Panc1 (cell line): ENCODE data around the gene DNTT. TPM values are rescaled to one million over a fixed set of nuclear protein-coding genes. Genes with fewer than 3 reads are reported as not detected.

Experiments
- ATAC-seq: fragments of 200-7000 bp; cut with Tn5 transposase; 2 replicates; pipeline ENCODE4 v1.9.1; 2020; ENCODE audit warnings: mild to moderate bottlenecking, moderate library complexity
- BruUV-seq: library from RNA; stranded (reverse); fragments of 400-500 nt; replicated peaks from 2 replicates; lab custom pipeline; 2021; lab: Mats Ljungman, UMichigan
- CTCF ChIA-PET: fragments of 300-600 bp; sonication (Branson Sonifier 250); formaldehyde crosslinking; loops from one replicate; lab custom pipeline; 2022; ENCODE audit warnings: antibody characterized with exemption; lab: Charles Lee
- POLR2A ChIA-PET: fragments of 300-600 bp; sonication (Branson Sonifier 250); formaldehyde crosslinking; loops from one replicate; lab custom pipeline; 2022; ENCODE audit warnings: antibody characterized with exemption; lab: Charles Lee
- DNase-seq: peaks from one replicate; pipeline ENCODE4 v3.0.0-alpha.2; 2010; ENCODE audit warnings: low read depth, low spot score
- H3K27ac ChIP-seq: 2 replicates; pipeline ENCODE4 v1.5.1; 2011; ENCODE audit warnings: mild to moderate bottlenecking, low read length, inconsistent platforms
- H3K27me3 ChIP-seq: fragments of 200-500 bp; sonication (Bioruptor generic); 2 replicates; pipeline ENCODE4 v1.6.0; 2014; ENCODE audit warnings: low read length, inconsistent platforms; ENCODE audit not compliant: control insufficient read depth, insufficient read depth
- H3K36me3 ChIP-seq: fragments of 200-500 bp; sonication (Bioruptor generic); 2 replicates; pipeline ENCODE4 v1.5.1; 2014; ENCODE audit warnings: inconsistent platforms, mild to moderate bottlenecking, low read length, moderate library complexity; ENCODE audit not compliant: control insufficient read depth, insufficient read depth
- H3K4me1 ChIP-seq: 2 replicates; pipeline ENCODE4 v1.5.1; 2011; ENCODE audit warnings: inconsistent platforms, mild to moderate bottlenecking, low read length, moderate library complexity; ENCODE audit not compliant: control insufficient read depth, insufficient read depth
- H3K4me3 ChIP-seq, 2 experiments: 2 replicates each; pipeline ENCODE4 v1.5.1; 2011 to 2012; ENCODE audit warnings: low read depth in 2 of 2, low read length in 2 of 2, mild to moderate bottlenecking in 2 of 2, inconsistent platforms in 1 of 2, moderate library complexity in 1 of 2
- H3K9me3 ChIP-seq: fragments of 200-500 bp; sonication (Bioruptor generic); 2 replicates; pipeline ENCODE4 v1.5.1; 2014; ENCODE audit warnings: low read depth, mild to moderate bottlenecking, inconsistent platforms, low read length, moderate library complexity; ENCODE audit not compliant: control insufficient read depth, insufficient read depth
- POLR2AphosphoS5 ChIP-seq: IDR thresholded peaks from 2 replicates; pipeline ENCODE4 v1.6.1; 2012; ENCODE audit warnings: mild to moderate bottlenecking, low read depth, low read length, moderate library complexity
- SIN3A ChIP-seq: IDR thresholded peaks from 2 replicates; pipeline ENCODE4 v1.6.1; 2012; ENCODE audit warnings: low read depth, mild to moderate bottlenecking, low read length, moderate library complexity, borderline replicate concordance; ENCODE audit not compliant: insufficient read depth
- TCF7L2 ChIP-seq: IDR thresholded peaks from 2 replicates; pipeline ENCODE4 v1.6.1; 2011; ENCODE audit warnings: mild to moderate bottlenecking, low read depth, low read length, inconsistent platforms
- in situ Hi-C: cut with HindIII; loops from 2 replicates; pipeline ENCODE4 v1.10.0; 2016; ENCODE audit warnings: low sequenced_read_pairs, low pct_unique_long_range_greater_than_20kb
- intact Hi-C: fragments of 100-400 bp; cut with micrococcal nuclease; formaldehyde crosslinking; loops from one replicate; pipeline ENCODE4 v1.10.0; 2022; ENCODE audit not compliant: unreplicated experiment
- total RNA-seq: library from RNA; stranded (reverse); gene quantifications from one replicate; pipeline ENCODE4 v1.2.1, GENCODE V29; 2021; ENCODE audit not compliant: unreplicated experiment
- TF ChIP-seq, protein P1 (sequence below): fragments of 450-650 bp; IDR thresholded peaks from 2 replicates; pipeline ENCODE4 v1.5.1; 2017; ENCODE audit warnings: mild to moderate bottlenecking
- TF ChIP-seq, protein P2 (sequence below), 2 experiments: IDR thresholded peaks; 2 replicates each; pipeline ENCODE4 v1.6.1; 2011 to 2012; ENCODE audit warnings: low read depth in 2 of 2, control low read depth in 1 of 2, low read length in 1 of 2, mild to moderate bottlenecking in 1 of 2, moderate library complexity in 1 of 2; ENCODE audit not compliant: insufficient read depth in 1 of 2

DNTT gene
- total RNA-seq, 1 experiment from 2014 or later, result not detected

DNA sequence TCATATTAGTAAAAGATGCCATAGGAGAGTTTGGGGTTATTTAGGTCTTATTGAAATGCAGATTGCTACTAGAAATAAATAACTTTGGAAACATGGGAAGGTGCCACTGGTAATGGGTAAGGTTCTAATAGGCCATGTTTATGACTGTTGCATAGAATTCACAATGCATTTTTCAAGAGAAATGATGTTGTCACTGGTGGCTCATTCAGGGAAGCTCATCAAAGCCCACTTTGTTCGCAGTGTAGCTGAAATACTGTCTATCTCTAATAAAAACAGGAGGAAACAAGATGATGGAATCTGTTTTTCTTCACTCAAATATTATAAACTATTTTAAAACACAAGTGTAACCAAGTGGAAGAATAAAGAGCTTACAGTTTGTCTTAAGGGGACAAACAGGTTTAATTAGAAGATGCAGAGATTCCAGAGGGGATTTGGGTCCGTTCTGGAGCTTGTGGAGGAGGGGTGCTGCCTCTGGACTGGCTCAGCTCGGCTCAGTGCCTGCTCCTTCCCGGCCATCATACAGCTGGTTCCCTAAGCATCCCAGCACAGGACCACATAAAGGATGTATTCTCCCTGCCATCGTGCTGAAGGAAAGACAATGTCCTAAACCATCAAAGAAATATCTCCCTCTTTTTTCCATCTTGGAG is 34.2 kb downstream of the DNTT start:
- CTCF ChIA-PET, result interaction anchor here (0.6 kb wide), 1 partner anchor 290 kb away, joined by 6 read pairs; no protein-coding TSS in a partner anchor
- TF ChIP-seq TCF7L2, result no peak
- no peak for TF ChIP-seq SIN3A
- Histone ChIP-seq H3K4me3 (no peak overlapping the region), H3K9me3 (no peaks in the 10 kb centered on the region), H3K27me3 (peaks cover 25% of the 10 kb centered on the region; the same call in 1 of the 2 replicates), H3K27ac (no peak overlapping the region), H3K36me3 (no peaks in the 10 kb centered on the region), H3K4me1 (no peaks in the 10 kb centered on the region)
- intact Hi-C loops (no loop called here), in situ Hi-C loops (no loop called here)
- BruUV-seq, result no TSS peak
- POLR2A ChIA-PET, result no interaction called here
- no peak for DNase-seq
- no peak for ATAC-seq

- ATAC-seq (no peak), DNase-seq (no peak)
- Histone ChIP-seq H3K27ac (no peak overlapping the region), H3K4me1 (no peaks in the 10 kb centered on the region), H3K36me3 (no peaks in the 10 kb centered on the region), H3K9me3 (no peaks in the 10 kb centered on the region), H3K27me3 (peaks cover 18% of the 10 kb centered on the region; the same call in 1 of the 2 replicates), H3K4me3 (no peak overlapping the region)
- POLR2A ChIA-PET, result no interaction called here
- intact Hi-C loops (no loop called here), in situ Hi-C loops (no loop called here)
- BruUV-seq, result no TSS peak
- CTCF ChIA-PET, result interaction anchor here (0.7 to 1.5 kb wide), 2 partner anchors 323 to 1191 kb away, joined by 4 to 6 read pairs; no protein-coding TSS in a partner anchor
- TF ChIP-seq, protein P1, sequence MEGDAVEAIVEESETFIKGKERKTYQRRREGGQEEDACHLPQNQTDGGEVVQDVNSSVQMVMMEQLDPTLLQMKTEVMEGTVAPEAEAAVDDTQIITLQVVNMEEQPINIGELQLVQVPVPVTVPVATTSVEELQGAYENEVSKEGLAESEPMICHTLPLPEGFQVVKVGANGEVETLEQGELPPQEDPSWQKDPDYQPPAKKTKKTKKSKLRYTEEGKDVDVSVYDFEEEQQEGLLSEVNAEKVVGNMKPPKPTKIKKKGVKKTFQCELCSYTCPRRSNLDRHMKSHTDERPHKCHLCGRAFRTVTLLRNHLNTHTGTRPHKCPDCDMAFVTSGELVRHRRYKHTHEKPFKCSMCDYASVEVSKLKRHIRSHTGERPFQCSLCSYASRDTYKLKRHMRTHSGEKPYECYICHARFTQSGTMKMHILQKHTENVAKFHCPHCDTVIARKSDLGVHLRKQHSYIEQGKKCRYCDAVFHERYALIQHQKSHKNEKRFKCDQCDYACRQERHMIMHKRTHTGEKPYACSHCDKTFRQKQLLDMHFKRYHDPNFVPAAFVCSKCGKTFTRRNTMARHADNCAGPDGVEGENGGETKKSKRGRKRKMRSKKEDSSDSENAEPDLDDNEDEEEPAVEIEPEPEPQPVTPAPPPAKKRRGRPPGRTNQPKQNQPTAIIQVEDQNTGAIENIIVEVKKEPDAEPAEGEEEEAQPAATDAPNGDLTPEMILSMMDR, result no peak
- TF ChIP-seq TCF7L2 (no peak), SIN3A (no peak), POLR2AphosphoS5 (no peak)
- TF ChIP-seq, protein P2, sequence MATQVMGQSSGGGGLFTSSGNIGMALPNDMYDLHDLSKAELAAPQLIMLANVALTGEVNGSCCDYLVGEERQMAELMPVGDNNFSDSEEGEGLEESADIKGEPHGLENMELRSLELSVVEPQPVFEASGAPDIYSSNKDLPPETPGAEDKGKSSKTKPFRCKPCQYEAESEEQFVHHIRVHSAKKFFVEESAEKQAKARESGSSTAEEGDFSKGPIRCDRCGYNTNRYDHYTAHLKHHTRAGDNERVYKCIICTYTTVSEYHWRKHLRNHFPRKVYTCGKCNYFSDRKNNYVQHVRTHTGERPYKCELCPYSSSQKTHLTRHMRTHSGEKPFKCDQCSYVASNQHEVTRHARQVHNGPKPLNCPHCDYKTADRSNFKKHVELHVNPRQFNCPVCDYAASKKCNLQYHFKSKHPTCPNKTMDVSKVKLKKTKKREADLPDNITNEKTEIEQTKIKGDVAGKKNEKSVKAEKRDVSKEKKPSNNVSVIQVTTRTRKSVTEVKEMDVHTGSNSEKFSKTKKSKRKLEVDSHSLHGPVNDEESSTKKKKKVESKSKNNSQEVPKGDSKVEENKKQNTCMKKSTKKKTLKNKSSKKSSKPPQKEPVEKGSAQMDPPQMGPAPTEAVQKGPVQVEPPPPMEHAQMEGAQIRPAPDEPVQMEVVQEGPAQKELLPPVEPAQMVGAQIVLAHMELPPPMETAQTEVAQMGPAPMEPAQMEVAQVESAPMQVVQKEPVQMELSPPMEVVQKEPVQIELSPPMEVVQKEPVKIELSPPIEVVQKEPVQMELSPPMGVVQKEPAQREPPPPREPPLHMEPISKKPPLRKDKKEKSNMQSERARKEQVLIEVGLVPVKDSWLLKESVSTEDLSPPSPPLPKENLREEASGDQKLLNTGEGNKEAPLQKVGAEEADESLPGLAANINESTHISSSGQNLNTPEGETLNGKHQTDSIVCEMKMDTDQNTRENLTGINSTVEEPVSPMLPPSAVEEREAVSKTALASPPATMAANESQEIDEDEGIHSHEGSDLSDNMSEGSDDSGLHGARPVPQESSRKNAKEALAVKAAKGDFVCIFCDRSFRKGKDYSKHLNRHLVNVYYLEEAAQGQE (IDR thresholded peaks at IDR 0.05; ENCODE audit: insufficient read depth in 1 of 2, low read depth in 2 of 2, low read length in 1 of 2), result no peak
Measured at GRCh38 chr10:96339383-96339782, 35.1 kb downstream of the DNTT start.
